ENCODE results near the gene CENPX.

CENPX gene

GRCh38 chr17:82022310-82022980 lies at the start of gene CENPX:
Gene CENPX, minus strand, starts transcription at chr17:82022878. Its CDS starts 17 bp downstream, at chr17:82022861.
- DNase-seq, result no peak

- DNase-seq, result no peak
Observed at GRCh38 chr17:82070611-82071010, 47.9 kb upstream of the CENPX start.

GRCh38 chr17:82065638-82066303 lies 43.1 kb upstream of the CENPX start, which contains the start of gene DUS1L:
Gene DUS1L, minus strand, starts transcription at chr17:82065804. Its CDS starts 745 bp downstream, at chr17:82065059.
- DNase-seq, result peak; percentile 54 to 68 (median 54)

- DNase-seq, result peak in 2 of 3 experiments; percentile 48 to 54
Observed at GRCh38 chr17:82065193-82065637, 42.5 kb upstream of the CENPX start.

- peak; percentile 4 to 50 (median 41) for DNase-seq
Observed at GRCh38 chr17:82064433-82065192, 41.9 kb upstream of the CENPX start.

GRCh38 chr17:82063424-82064415 lies 41.0 kb upstream of the CENPX start:
- no peak for DNase-seq

GRCh38 chr17:82062984-82063368 lies 40.3 kb upstream of the CENPX start:
- DNase-seq, result no peak

- DNase-seq, result no peak
Observed at GRCh38 chr17:82062076-82062983, 39.7 kb upstream of the CENPX start.

GRCh38 chr17:82061047-82061925 lies 38.6 kb upstream of the CENPX start:
- DNase-seq, result no peak

GRCh38 chr17:82060614-82061013 lies 37.9 kb upstream of the CENPX start:
- DNase-seq, result no peak

GRCh38 chr17:82060001-82060380 lies 37.3 kb upstream of the CENPX start:
- DNase-seq, result no peak

- no peak for DNase-seq
Observed at GRCh38 chr17:82059272-82060000, 36.8 kb upstream of the CENPX start.

- no peak for DNase-seq
Observed at GRCh38 chr17:82058855-82059249, 36.2 kb upstream of the CENPX start.

GRCh38 chr17:82058230-82058854 lies 35.7 kb upstream of the CENPX start:
- DNase-seq, result no peak

GRCh38 chr17:82056729-82057621 lies 34.3 kb upstream of the CENPX start:
- DNase-seq, result no peak

GRCh38 chr17:82055965-82056728 lies 33.5 kb upstream of the CENPX start:
- DNase-seq, result no peak

All from NCI-H1417 (cell line).